ENCODE results near the gene APOL3. TPM values are rescaled to one million over a fixed set of nuclear protein-coding genes. Genes with fewer than 3 reads are reported as not detected.

APOL3 gene
- total and polyA plus RNA-seq, 10 of the 15 experiments (the other 5 are each of a cell fraction or from before 2014, with no cell fraction given) = 6.9 to 66.8 (median 48.5) TPM

GRCh38 chr22:36201630-36202319, 41.2 kb upstream of the APOL3 start, which contains the start of gene APOL4:
Gene APOL4, minus strand, starts transcription at chr22:36201809. Its CDS starts 75 bp downstream, at chr22:36201734.
- Histone ChIP-seq H2AFZ (ENCODE audit: control insufficient read depth, low read depth, low read length) (no peak within 1 kb of the TSS), H3K9me3 (replicated peaks; ENCODE audit: control insufficient read depth, insufficient read depth, low read length) (no peaks in the 10 kb centered on the region), H3K79me2 (ENCODE audit: control insufficient read depth, insufficient read depth, low read length) (no peaks in the 10 kb centered on the region), H3K27ac (ENCODE audit: control insufficient read depth, insufficient read depth) (no peak within 1 kb of the TSS), H3K27me3 (replicated peaks in 1 of 2; ENCODE audit: control insufficient read depth in 2 of 2, insufficient read depth in 2 of 2, low read length in 1 of 2) (no peaks in the 10 kb centered on the region), H3K4me3 (no peak within 1 kb of the TSS), H3K9ac (ENCODE audit: control insufficient read depth, insufficient read depth, low read length) (no peak within 1 kb of the TSS), H3K4me2 (ENCODE audit: control insufficient read depth, insufficient read depth) (no peak within 1 kb of the TSS), H4K20me1 (ENCODE audit: control insufficient read depth, insufficient read depth) (no peaks in the 10 kb centered on the region), H3K4me1 (ENCODE audit: control insufficient read depth, insufficient read depth, low read length) (peaks cover 12% of the 10 kb centered on the region), H3K36me3 (ENCODE audit: control insufficient read depth in 2 of 2, insufficient read depth in 2 of 2, low read length in 1 of 2) (no peaks in the 10 kb centered on the region)
- BruUV-seq (replicated peaks) = no TSS peak
- DNase-seq (ENCODE audit: low read depth, low spot score) (no peak), FAIRE-seq (no peak), ATAC-seq (no peak)
- ChIA-PET SMC1A (ENCODE audit: uncharacterized antibody, unreplicated experiment) (interaction anchor here (0.6 to 1.4 kb wide), 3 partner anchors 22 to 104 kb away, joined by 3 to 4 read pairs (median 3); no protein-coding TSS in a partner anchor), CTCF (interaction anchor here (0.6 to 1.4 kb wide), 4 partner anchors 14 to 285 kb away, joined by 3 read pairs; no protein-coding TSS in a partner anchor), RAD21 (ENCODE audit: unreplicated experiment) (interaction anchor here (1.3 to 1.7 kb wide), 2 partner anchors 38 to 85 kb away, joined by 3 to 5 read pairs; partner anchors contain the start of gene APOL2), POLR2A (interaction anchor here (1.3 kb wide), 1 partner anchor 10 kb away, joined by 4 read pairs; no protein-coding TSS in a partner anchor)
- intact Hi-C loops (cut with micrococcal nuclease; ENCODE audit: unreplicated experiment) = no loop called here
- in situ Hi-C loops (cut with MboI) = no loop called here
- no peak for TF ChIP-seq ZSCAN29 (IDR thresholded peaks at IDR 0.05)
- no peak for TF ChIP-seq ZNF274 (IDR thresholded peaks at IDR 0.05; ENCODE audit: insufficient read depth, insufficient read length)
- TF ChIP-seq CEBPB (IDR thresholded peaks at IDR 0.05; ENCODE audit: borderline replicate concordance in 1 of 2, low read depth in 2 of 2, low read length in 2 of 2) = no peak
- no peak for TF ChIP-seq JUND (IDR thresholded peaks at IDR 0.05; ENCODE audit: low read depth, low read length)
- TF ChIP-seq FOS (IDR thresholded peaks at IDR 0.05; ENCODE audit: borderline replicate concordance, extremely low read depth, insufficient read length) = no peak
- TF ChIP-seq POU2F2 (IDR thresholded peaks at IDR 0.05; ENCODE audit: borderline replicate concordance, low read depth, low read length) = no peak
- no peak for TF ChIP-seq SMAD5 (IDR thresholded peaks at IDR 0.05; ENCODE audit: low read depth)
- no peak for TF ChIP-seq E4F1 (IDR thresholded peaks at IDR 0.05; ENCODE audit: borderline replicate concordance, partially characterized antibody)
- no peak for TF ChIP-seq BRCA1 (IDR thresholded peaks at IDR 0.05; ENCODE audit: low read depth, low read length)
- TF ChIP-seq BCL11A (IDR thresholded peaks at IDR 0.05; ENCODE audit: low read depth, low read length) = no peak
- TF ChIP-seq CHD2 (IDR thresholded peaks at IDR 0.05; ENCODE audit: borderline replicate concordance, low read depth, low read length) = no peak
- no peak for TF ChIP-seq CTCF (IDR thresholded peaks at IDR 0.05 in 2 of 3, conservative IDR thresholded peaks at IDR 0.05 in 1 of 3; ENCODE audit: control insufficient read depth in 2 of 3, extremely low read depth in 1 of 3, insufficient read depth in 1 of 3, low read depth in 3 of 3, low read length in 3 of 3)
- no peak for TF ChIP-seq ZNF622 (IDR thresholded peaks at IDR 0.05)
- TF ChIP-seq FOXK2 (IDR thresholded peaks at IDR 0.05) = no peak
- TF ChIP-seq MLLT1 (IDR thresholded peaks at IDR 0.05) = no peak
- no peak for TF ChIP-seq CBX5 (IDR thresholded peaks at IDR 0.05; ENCODE audit: low read depth)
- TF ChIP-seq STAT1 (conservative IDR thresholded peaks at IDR 0.05) = no peak
- TF ChIP-seq WRNIP1 (IDR thresholded peaks at IDR 0.05; ENCODE audit: borderline replicate concordance, low read depth, low read length) = no peak
- no peak for TF ChIP-seq RB1 (IDR thresholded peaks at IDR 0.05; ENCODE audit: borderline replicate concordance)
- 58% methylated on average over 13 of the region's 13 CpGs for WGBS (ENCODE audit: insufficient coverage, insufficient replicate concordance, low lambda C conversion rate, missing lambda C conversion rate)
